HCT116 (cell line): ENCODE measurements around the gene ZMYND10. TPM values are rescaled to one million over a fixed set of nuclear protein-coding genes. Genes with fewer than 3 reads are reported as not detected.

Experiments
- ATAC-seq: fragments of 200-7000 bp; cut with Tn5 transposase; 2 replicates; pipeline ENCODE4 v1.9.1; 2020; ENCODE audit warnings: mild to moderate bottlenecking, moderate library complexity
- BruUV-seq: library from RNA; stranded (reverse); fragments of 400-500 nt; replicated peaks from 2 replicates; lab custom pipeline; 2021; lab: Mats Ljungman, UMichigan
- CTCF ChIA-PET: fragments of 300-600 bp; sonication (Branson Sonifier 250); formaldehyde crosslinking; loops from one replicate; lab custom pipeline; 2021; ENCODE audit warnings: antibody characterized with exemption; lab: Charles Lee
- POLR2A ChIA-PET: fragments of 300-600, 350-600 bp; sonication (Branson Sonifier 250); formaldehyde crosslinking; loops from one replicate; lab custom pipeline; 2021; ENCODE audit warnings: antibody characterized with exemption; lab: Charles Lee
- RAD21 ChIA-PET, 2 experiments: fragments of 300-600 bp; sonication (Branson Sonifier 250); formaldehyde crosslinking; loops; one replicate each; lab custom pipeline; 2023; ENCODE audit warnings: low total read pairs in 2 of 2; ENCODE audit not compliant: uncharacterized antibody in 2 of 2, unreplicated experiment in 2 of 2, low non-redundant PET in 1 of 2; lab: Charles Lee
- DNase-seq: peaks from one replicate; pipeline ENCODE4 v3.0.0-alpha.2; 2010; ENCODE audit warnings: low read depth, low spot score
- H2AFZ ChIP-seq: fragments of 200-600 bp; shearing (Covaris generic), sonication (generic); 2 replicates; pipeline ENCODE4 v1.6.1; 2017; ENCODE audit warnings: low read depth, mixed run types, mixed read lengths, antibody characterized with exemption, low read length; ENCODE audit not compliant: poor library complexity, severe bottlenecking
- H3K27ac ChIP-seq: 2 replicates; pipeline ENCODE4 v1.5.1; 2012; ENCODE audit warnings: low read depth, low read length
- H3K27me3 ChIP-seq: fragments of 200-600 bp; sonication (generic); 2 replicates; pipeline ENCODE4 v1.6.1; 2016; ENCODE audit warnings: mixed run types, low read length, mixed read lengths; ENCODE audit not compliant: insufficient read depth
- H3K36me3 ChIP-seq, 2 experiments: fragments of 200-500 bp in 1 of 2; fragments of 200-600 bp in 1 of 2; sonication (Bioruptor generic) in 1 of 2; sonication (generic) in 1 of 2; 2 replicates each; pipeline versions ENCODE4 v1.5.1 to v1.6.1; 2014 to 2016; ENCODE audit warnings: low read length in 2 of 2, inconsistent platforms in 1 of 2, mixed read lengths in 1 of 2, mixed run types in 1 of 2; ENCODE audit not compliant: insufficient read depth in 2 of 2, control insufficient read depth in 1 of 2
- H3K4me1 ChIP-seq, 2 experiments: fragments of 200-600 bp in 1 of 2; sonication (generic) in 1 of 2; 2 replicates each; pipeline versions ENCODE4 v1.5.1 to v1.6.1; 2012 to 2017; ENCODE audit warnings: low read length in 2 of 2, inconsistent platforms in 1 of 2, mild to moderate bottlenecking in 1 of 2, mixed read lengths in 1 of 2, mixed run types in 1 of 2, moderate library complexity in 1 of 2; ENCODE audit not compliant: insufficient read depth in 2 of 2, control insufficient read depth in 1 of 2
- H3K4me2 ChIP-seq: fragments of 200-600 bp; sonication (generic); 2 replicates; pipeline ENCODE4 v1.6.1; 2017; ENCODE audit warnings: mixed run types, low read length, mixed read lengths
- H3K4me3 ChIP-seq, 2 experiments: fragments of 200-600 bp in 1 of 2; sonication (generic) in 1 of 2; replicated peaks in 1 of 2; 2 replicates each; pipeline ENCODE4 v1.5.1; 2011 to 2016; ENCODE audit warnings: low read length in 2 of 2, control low read depth in 1 of 2, low read depth in 1 of 2, mild to moderate bottlenecking in 1 of 2, mixed read lengths in 1 of 2, mixed run types in 1 of 2
- H3K79me2 ChIP-seq: fragments of 200-600 bp; sonication (generic); 2 replicates; pipeline ENCODE4 v1.6.1; 2017; ENCODE audit warnings: mild to moderate bottlenecking, mixed run types, low read length, moderate library complexity, mixed read lengths; ENCODE audit not compliant: insufficient read depth
- H3K9ac ChIP-seq: fragments of 200-600 bp; sonication (generic); 2 replicates; pipeline ENCODE4 v1.6.1; 2016; ENCODE audit warnings: low read length, mixed read lengths
- H3K9me2 ChIP-seq: fragments of 200-600 bp; sonication (generic), shearing (Covaris generic); 2 replicates; pipeline ENCODE4 v1.6.1; 2017; ENCODE audit warnings: mixed run types, mild to moderate bottlenecking, moderate library complexity; ENCODE audit not compliant: insufficient read depth
- H3K9me3 ChIP-seq, 2 experiments: fragments of 200-500 bp in 1 of 2; fragments of 200-600 bp in 1 of 2; sonication (Bioruptor generic) in 1 of 2; sonication (generic) in 1 of 2; 2 replicates each; pipeline ENCODE4 v1.6.1; 2014 to 2017; ENCODE audit warnings: low read length in 2 of 2, mixed read lengths in 2 of 2, inconsistent platforms in 1 of 2, low read depth in 1 of 2, mild to moderate bottlenecking in 1 of 2, mixed run types in 1 of 2, moderate library complexity in 1 of 2; ENCODE audit not compliant: control insufficient read depth in 1 of 2, insufficient read depth in 1 of 2
- H4K20me1 ChIP-seq: fragments of 200-600 bp; sonication (generic), shearing (Covaris generic); 2 replicates; pipeline ENCODE4 v1.6.1; 2017; ENCODE audit warnings: mixed run types, mild to moderate bottlenecking, moderate library complexity; ENCODE audit not compliant: insufficient read depth
- ELF1 ChIP-seq: IDR thresholded peaks from 2 replicates; pipeline ENCODE4 v1.6.1; 2012; ENCODE audit warnings: low read depth, borderline replicate concordance
- SIN3A ChIP-seq: IDR thresholded peaks from 2 replicates; pipeline ENCODE4 v1.6.1; 2012; ENCODE audit warnings: low read depth
- TCF7L2 ChIP-seq: IDR thresholded peaks from 2 replicates; pipeline ENCODE4 v1.7.0; 2011; ENCODE audit warnings: borderline replicate concordance, inconsistent platforms; ENCODE audit not compliant: insufficient read depth, insufficient read length; ENCODE audit errors: extremely low read depth
- intact Hi-C: fragments of 100-400 bp; cut with micrococcal nuclease; formaldehyde crosslinking; loops from 2 replicates; pipeline ENCODE4 v1.10.0; 2022
- total RNA-seq: library from RNA; stranded (reverse); gene quantifications from one replicate; pipeline ENCODE4 v1.2.1, GENCODE V29; 2021; ENCODE audit not compliant: unreplicated experiment
- TF ChIP-seq, protein P1 (sequence below): IDR thresholded peaks from 2 replicates; pipeline ENCODE4 v1.6.1; 2012; ENCODE audit warnings: low read depth

ZMYND10 gene
- total RNA-seq, 1 experiment from 2014 or later, result 3.3 TPM

DNA sequence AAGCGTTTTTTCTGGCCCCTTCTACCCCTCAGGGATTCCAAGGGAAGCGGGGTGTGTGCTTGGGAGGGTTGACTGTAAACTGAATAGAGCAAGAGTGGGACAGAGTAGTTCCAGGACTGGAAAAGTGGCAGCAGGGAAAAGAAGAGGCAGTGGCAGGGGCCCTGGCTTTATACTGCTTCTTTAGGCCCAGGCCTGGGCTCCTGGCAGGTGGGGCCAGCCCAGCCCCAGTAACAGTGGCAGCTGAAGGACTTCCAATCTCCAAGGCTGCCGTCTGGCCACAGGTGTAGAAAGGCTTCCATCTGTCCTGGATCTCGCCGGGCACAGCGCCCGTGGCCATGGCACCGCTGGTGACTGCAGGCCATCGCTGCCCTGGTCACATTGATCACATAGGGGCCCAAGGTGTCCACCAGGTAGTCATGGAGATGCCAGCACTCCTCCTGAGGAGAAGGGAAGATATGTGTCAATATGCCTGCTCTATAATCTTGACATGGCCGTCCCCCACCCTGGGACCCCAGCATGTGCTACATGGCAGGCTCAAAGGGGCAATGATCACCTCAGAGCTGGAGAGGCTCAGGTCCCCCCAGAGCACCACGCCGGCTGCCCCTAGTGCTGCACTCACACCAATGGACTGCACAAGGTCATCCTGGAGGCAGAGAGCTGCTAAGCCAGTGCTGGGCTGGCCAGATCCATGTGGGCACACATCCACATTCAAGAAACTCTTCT is 52.3 kb downstream of the ZMYND10 start:
- H2AFZ ChIP-seq, result no peak overlapping the region
- TF ChIP-seq, protein P1, sequence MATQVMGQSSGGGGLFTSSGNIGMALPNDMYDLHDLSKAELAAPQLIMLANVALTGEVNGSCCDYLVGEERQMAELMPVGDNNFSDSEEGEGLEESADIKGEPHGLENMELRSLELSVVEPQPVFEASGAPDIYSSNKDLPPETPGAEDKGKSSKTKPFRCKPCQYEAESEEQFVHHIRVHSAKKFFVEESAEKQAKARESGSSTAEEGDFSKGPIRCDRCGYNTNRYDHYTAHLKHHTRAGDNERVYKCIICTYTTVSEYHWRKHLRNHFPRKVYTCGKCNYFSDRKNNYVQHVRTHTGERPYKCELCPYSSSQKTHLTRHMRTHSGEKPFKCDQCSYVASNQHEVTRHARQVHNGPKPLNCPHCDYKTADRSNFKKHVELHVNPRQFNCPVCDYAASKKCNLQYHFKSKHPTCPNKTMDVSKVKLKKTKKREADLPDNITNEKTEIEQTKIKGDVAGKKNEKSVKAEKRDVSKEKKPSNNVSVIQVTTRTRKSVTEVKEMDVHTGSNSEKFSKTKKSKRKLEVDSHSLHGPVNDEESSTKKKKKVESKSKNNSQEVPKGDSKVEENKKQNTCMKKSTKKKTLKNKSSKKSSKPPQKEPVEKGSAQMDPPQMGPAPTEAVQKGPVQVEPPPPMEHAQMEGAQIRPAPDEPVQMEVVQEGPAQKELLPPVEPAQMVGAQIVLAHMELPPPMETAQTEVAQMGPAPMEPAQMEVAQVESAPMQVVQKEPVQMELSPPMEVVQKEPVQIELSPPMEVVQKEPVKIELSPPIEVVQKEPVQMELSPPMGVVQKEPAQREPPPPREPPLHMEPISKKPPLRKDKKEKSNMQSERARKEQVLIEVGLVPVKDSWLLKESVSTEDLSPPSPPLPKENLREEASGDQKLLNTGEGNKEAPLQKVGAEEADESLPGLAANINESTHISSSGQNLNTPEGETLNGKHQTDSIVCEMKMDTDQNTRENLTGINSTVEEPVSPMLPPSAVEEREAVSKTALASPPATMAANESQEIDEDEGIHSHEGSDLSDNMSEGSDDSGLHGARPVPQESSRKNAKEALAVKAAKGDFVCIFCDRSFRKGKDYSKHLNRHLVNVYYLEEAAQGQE, result no peak
- TF ChIP-seq TCF7L2 (no peak), SIN3A (no peak), ELF1 (no peak)
- TF ChIP-seq, all 23 proteins: peak for 0
- H3K36me3 ChIP-seq, result peaks cover 18 to 26% of the 10 kb centered on the region in 2 experiments
- intact Hi-C loops, result no loop called here
- H3K27me3 ChIP-seq, result no peaks in the 10 kb centered on the region
- no peak for DNase-seq
- H3K4me1 ChIP-seq, result peaks cover 11 to 24% of the 10 kb centered on the region in 2 experiments
- no peaks in the 10 kb centered on the region for H3K9me2 ChIP-seq
- ChIA-PET POLR2A (interaction anchor here (1.2 to 1.8 kb wide), 4 partner anchors 10 to 58 kb away, joined by 3 to 7 read pairs (median 4); partner anchors contain the start of genes GNAI2, HYAL1 and LSMEM2), CTCF (interaction anchor here (1.8 to 1.9 kb wide), 2 partner anchors 31 to 47 kb away, joined by 6 to 8 read pairs; no protein-coding TSS in a partner anchor), RAD21 (no interaction called here)
- no peak for ATAC-seq
- peak overlapping the region; percentile 85 for H3K4me2 ChIP-seq
- H3K9me3 ChIP-seq, result no peaks in the 10 kb centered on the region
- BruUV-seq, result no TSS peak
- H3K79me2 ChIP-seq, result peaks cover 39% of the 10 kb centered on the region
- peak overlapping the region; percentile 65 for H3K27ac ChIP-seq
- peak overlapping the region; percentile 99 for H3K9ac ChIP-seq
- no peaks in the 10 kb centered on the region for H4K20me1 ChIP-seq
- peak overlapping the region; percentile 98 to 99 for H3K4me3 ChIP-seq
